HEK293 (cell line): ENCODE results near the gene PTGER3.

Source experiments
- FEZF1 ChIP-seq: fragments of 450-650 bp; formaldehyde crosslinking; IDR thresholded peaks from 2 replicates; pipeline ENCODE4 v1.5.1; 2016; ENCODE audit warnings: missing biosample characterization, missing genetic modification characterization
- PRDM1 ChIP-seq: fragments of 450-650 bp; formaldehyde crosslinking; IDR thresholded peaks from 2 replicates; pipeline ENCODE4; 2016; ENCODE audit warnings: missing biosample characterization, missing genetic modification characterization
- SALL2 ChIP-seq: fragments of 450-650 bp; formaldehyde crosslinking; IDR thresholded peaks from 2 replicates; pipeline ENCODE4 v1.5.0; 2017; ENCODE audit warnings: missing biosample characterization, mild to moderate bottlenecking, missing genetic modification characterization, borderline replicate concordance
- SP3 ChIP-seq: fragments of 450-650 bp; formaldehyde crosslinking; IDR thresholded peaks from 2 replicates; pipeline ENCODE4 v1.5.1; 2016; ENCODE audit warnings: missing biosample characterization, missing genetic modification characterization
- TCF7L2 ChIP-seq: IDR thresholded peaks from 2 replicates; pipeline ENCODE4 v1.6.1; 2011; ENCODE audit warnings: low read depth, mild to moderate bottlenecking, inconsistent platforms, low read length, moderate library complexity, borderline replicate concordance
- YY1 ChIP-seq: fragments of 450-650 bp; formaldehyde crosslinking; IDR thresholded peaks from 2 replicates; pipeline ENCODE4 v1.5.1; 2018; ENCODE audit warnings: missing biosample characterization, missing genetic modification characterization
- ZBTB17 ChIP-seq: fragments of 450-650 bp; formaldehyde crosslinking; IDR thresholded peaks from 2 replicates; pipeline ENCODE4 v1.5.1; 2016; ENCODE audit warnings: missing biosample characterization, missing genetic modification characterization
- ZNF121 ChIP-seq: fragments of 450-650 bp; formaldehyde crosslinking; IDR thresholded peaks from 2 replicates; pipeline ENCODE4 v1.5.1; 2016; ENCODE audit warnings: missing biosample characterization, missing genetic modification characterization
- ZNF23 ChIP-seq: fragments of 450-650 bp; formaldehyde crosslinking; IDR thresholded peaks from 2 replicates; pipeline ENCODE4 v1.5.1; 2016; ENCODE audit warnings: missing biosample characterization, missing genetic modification characterization, borderline replicate concordance
- ZNF341 ChIP-seq: fragments of 450-650 bp; formaldehyde crosslinking; IDR thresholded peaks from 2 replicates; pipeline ENCODE4; 2016; ENCODE audit warnings: low read depth, missing biosample characterization, missing genetic modification characterization
- ZNF707 ChIP-seq: fragments of 450-650 bp; formaldehyde crosslinking; IDR thresholded peaks from 2 replicates; pipeline ENCODE4 v1.5.1; 2016; ENCODE audit warnings: missing biosample characterization, missing genetic modification characterization
- ZNF830 ChIP-seq: fragments of 450-650 bp; IDR thresholded peaks from 2 replicates; pipeline ENCODE4 v1.5.0; 2018; ENCODE audit warnings: missing biosample characterization, missing genetic modification characterization, low read depth, mild to moderate bottlenecking, moderate library complexity
- TF ChIP-seq, protein P1 (sequence below): fragments of 450-650 bp; formaldehyde crosslinking; IDR thresholded peaks from 2 replicates; pipeline ENCODE4 v1.5.1; 2016; ENCODE audit warnings: missing biosample characterization, missing genetic modification characterization
- TF ChIP-seq, protein P2 (sequence below): fragments of 450-650 bp; formaldehyde crosslinking; IDR thresholded peaks from 2 replicates; pipeline ENCODE4 v1.5.1; 2016; ENCODE audit warnings: missing biosample characterization, missing genetic modification characterization

DNA sequence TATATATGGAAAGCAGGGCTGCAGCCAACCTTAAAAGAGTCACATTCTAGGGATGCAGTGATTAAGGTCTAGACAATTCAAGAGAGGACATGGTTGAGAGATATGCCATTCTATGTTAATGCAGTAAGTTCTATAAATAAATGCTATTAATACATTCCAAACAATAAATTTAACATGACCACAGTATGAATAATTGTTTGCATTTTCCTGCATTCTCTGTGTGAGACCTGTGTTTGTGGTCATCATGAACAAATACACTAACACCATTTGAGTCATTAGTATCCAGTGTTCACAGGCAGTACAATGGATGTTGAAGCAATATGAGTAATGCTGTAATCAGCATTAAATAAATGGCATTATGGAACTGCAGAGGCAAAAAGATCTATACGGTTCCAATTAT is 38.7 kb upstream of the PTGER3 start:
- TF ChIP-seq YY1 (tag by site-specific recombination) (no peak), ZBTB17 (tag by site-specific recombination) (no peak), FEZF1 (tag by site-specific recombination) (no peak), SALL2 (tag by site-specific recombination) (no peak), ZNF23 (tag by site-specific recombination) (no peak), ZNF830 (tag by site-specific recombination) (no peak), SP3 (tag by site-specific recombination) (no peak), ZNF707 (tag by site-specific recombination) (no peak), ZNF341 (tag by site-specific recombination) (no peak), PRDM1 (tag by site-specific recombination) (no peak), TCF7L2 (no peak), ZNF121 (no peak)
- TF ChIP-seq, protein P1, sequence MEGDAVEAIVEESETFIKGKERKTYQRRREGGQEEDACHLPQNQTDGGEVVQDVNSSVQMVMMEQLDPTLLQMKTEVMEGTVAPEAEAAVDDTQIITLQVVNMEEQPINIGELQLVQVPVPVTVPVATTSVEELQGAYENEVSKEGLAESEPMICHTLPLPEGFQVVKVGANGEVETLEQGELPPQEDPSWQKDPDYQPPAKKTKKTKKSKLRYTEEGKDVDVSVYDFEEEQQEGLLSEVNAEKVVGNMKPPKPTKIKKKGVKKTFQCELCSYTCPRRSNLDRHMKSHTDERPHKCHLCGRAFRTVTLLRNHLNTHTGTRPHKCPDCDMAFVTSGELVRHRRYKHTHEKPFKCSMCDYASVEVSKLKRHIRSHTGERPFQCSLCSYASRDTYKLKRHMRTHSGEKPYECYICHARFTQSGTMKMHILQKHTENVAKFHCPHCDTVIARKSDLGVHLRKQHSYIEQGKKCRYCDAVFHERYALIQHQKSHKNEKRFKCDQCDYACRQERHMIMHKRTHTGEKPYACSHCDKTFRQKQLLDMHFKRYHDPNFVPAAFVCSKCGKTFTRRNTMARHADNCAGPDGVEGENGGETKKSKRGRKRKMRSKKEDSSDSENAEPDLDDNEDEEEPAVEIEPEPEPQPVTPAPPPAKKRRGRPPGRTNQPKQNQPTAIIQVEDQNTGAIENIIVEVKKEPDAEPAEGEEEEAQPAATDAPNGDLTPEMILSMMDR (tag by site-specific recombination) = no peak
- TF ChIP-seq, protein P2, sequence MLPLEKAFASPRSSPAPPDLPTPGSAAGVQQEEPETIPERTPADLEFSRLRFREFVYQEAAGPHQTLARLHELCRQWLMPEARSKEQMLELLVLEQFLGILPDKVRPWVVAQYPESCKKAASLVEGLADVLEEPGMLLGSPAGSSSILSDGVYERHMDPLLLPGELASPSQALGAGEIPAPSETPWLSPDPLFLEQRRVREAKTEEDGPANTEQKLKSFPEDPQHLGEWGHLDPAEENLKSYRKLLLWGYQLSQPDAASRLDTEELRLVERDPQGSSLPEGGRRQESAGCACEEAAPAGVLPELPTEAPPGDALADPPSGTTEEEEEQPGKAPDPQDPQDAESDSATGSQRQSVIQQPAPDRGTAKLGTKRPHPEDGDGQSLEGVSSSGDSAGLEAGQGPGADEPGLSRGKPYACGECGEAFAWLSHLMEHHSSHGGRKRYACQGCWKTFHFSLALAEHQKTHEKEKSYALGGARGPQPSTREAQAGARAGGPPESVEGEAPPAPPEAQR = no peak
